ENCODE data around the gene TTC21B.

GRCh38 chr2:165950438-165950837, 3.1 kb downstream of the TTC21B start:
- TF ChIP-seq ZBTB49 (tag by site-specific recombination; IDR thresholded peaks at IDR 0.05; ENCODE audit: low read depth) (no peak), CTCF (tag by site-specific recombination; IDR thresholded peaks at IDR 0.05) (no peak), BCL6B (tag by site-specific recombination; IDR thresholded peaks at IDR 0.05) (no peak), SETDB1 (IDR thresholded peaks at IDR 0.05; ENCODE audit: insufficient read length, low read length) (no peak), REST (tag by site-specific recombination; IDR thresholded peaks at IDR 0.05) (no peak), ZNF843 (tag by site-specific recombination; IDR thresholded peaks at IDR 0.05) (no peak), ZBTB7A (tag by site-specific recombination; IDR thresholded peaks at IDR 0.05; ENCODE audit: low read depth) (no peak), ZNF274 (IDR thresholded peaks at IDR 0.05; ENCODE audit: low read length) (no peak), ZNF274 (tag by site-specific recombination; IDR thresholded peaks at IDR 0.05; ENCODE audit: borderline replicate concordance) (no peak), ZNF677 (tag by site-specific recombination; IDR thresholded peaks at IDR 0.05) (no peak), PRDM10 (tag by site-specific recombination; IDR thresholded peaks at IDR 0.05) (no peak), ZBTB21 (tag by site-specific recombination; IDR thresholded peaks at IDR 0.05) (no peak), ZNF658 (tag by site-specific recombination; IDR thresholded peaks at IDR 0.05) (no peak), HOXA7 (CRISPR knock-in tag; IDR thresholded peaks at IDR 0.05; ENCODE audit: borderline replicate concordance) (no peak)
